ENCODE results near the gene TPSG1.

The TPSG1 gene

DNA sequence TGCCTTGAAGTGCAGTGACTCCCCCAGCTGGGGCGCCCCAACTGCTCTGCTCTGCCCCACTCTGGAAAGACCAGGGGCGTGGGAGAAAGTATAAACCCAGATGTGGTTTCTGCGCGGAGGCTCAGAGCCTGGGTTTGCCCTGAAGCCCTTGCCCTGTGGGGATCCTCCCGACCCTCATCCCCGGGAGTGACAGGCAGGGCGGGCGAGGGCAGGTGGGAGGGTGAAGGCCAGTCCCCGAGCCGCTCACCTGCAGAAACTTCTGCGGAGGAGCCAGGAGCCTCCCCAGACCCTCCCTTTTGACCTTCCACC is 34.6 kb upstream of the TPSG1 start:
- no peak for ATAC-seq
- TF ChIP-seq PPARA (CRISPR knock-in tag; IDR thresholded peaks at IDR 0.05; ENCODE audit: borderline replicate concordance) (no peak), TCF4 (CRISPR knock-in tag; IDR thresholded peaks at IDR 0.05; ENCODE audit: borderline replicate concordance) (no peak), TOX (CRISPR knock-in tag; IDR thresholded peaks at IDR 0.05; ENCODE audit: borderline replicate concordance) (no peak)

DNA sequence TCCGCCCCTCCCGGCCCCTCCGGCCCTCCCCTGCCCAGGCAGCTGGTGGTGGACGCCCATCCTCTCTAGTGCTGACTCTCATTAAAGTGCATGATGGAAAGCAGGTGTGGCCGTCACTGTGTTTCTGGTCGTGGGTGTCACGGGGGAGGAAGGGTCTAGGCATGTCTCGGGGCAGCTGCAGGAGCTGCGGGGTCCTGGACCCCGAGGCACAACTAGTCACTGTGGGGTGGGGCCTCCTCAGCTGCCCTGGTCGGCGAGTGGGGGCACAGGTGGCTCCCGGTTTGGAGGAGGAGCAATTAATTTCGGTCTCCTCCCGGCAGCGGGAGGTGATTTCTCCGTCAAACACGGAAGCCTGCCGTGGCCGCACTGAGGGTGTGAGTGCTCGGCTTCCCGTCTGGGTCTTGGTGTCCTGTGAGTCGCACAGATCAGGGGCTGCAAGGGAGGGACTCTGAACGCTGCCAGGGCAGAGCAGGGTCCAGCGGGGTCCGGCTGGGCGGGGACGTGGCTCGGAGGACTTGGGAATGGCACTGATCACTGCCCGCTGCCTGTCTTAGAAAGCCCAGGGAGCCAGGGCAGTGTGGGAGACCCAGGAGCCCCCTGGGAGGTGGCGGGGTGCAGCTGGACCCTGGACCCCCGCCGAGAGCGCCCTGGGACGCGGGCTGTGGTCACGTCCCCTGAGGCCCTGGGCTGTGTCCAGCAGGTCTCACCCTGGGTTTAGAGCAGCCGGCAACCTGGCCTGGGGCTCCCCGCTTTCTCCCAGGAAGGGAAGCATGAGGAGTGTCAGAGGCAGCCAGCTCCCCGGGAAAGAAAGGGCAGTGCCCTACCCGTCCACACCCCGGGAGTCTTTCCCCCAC is 34.1 kb upstream of the TPSG1 start:
- no peak for ATAC-seq
- TF ChIP-seq TCF4 (CRISPR knock-in tag; IDR thresholded peaks at IDR 0.05; ENCODE audit: borderline replicate concordance) (no peak), GLIS3 (CRISPR knock-in tag; IDR thresholded peaks at IDR 0.05) (no peak)
- TF ChIP-seq, protein P1, sequence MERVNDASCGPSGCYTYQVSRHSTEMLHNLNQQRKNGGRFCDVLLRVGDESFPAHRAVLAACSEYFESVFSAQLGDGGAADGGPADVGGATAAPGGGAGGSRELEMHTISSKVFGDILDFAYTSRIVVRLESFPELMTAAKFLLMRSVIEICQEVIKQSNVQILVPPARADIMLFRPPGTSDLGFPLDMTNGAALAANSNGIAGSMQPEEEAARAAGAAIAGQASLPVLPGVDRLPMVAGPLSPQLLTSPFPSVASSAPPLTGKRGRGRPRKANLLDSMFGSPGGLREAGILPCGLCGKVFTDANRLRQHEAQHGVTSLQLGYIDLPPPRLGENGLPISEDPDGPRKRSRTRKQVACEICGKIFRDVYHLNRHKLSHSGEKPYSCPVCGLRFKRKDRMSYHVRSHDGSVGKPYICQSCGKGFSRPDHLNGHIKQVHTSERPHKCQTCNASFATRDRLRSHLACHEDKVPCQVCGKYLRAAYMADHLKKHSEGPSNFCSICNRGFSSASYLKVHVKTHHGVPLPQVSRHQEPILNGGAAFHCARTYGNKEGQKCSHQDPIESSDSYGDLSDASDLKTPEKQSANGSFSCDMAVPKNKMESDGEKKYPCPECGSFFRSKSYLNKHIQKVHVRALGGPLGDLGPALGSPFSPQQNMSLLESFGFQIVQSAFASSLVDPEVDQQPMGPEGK (CRISPR knock-in tag; IDR thresholded peaks at IDR 0.05; ENCODE audit: borderline replicate concordance), result no peak
- TF ChIP-seq, protein P2, sequence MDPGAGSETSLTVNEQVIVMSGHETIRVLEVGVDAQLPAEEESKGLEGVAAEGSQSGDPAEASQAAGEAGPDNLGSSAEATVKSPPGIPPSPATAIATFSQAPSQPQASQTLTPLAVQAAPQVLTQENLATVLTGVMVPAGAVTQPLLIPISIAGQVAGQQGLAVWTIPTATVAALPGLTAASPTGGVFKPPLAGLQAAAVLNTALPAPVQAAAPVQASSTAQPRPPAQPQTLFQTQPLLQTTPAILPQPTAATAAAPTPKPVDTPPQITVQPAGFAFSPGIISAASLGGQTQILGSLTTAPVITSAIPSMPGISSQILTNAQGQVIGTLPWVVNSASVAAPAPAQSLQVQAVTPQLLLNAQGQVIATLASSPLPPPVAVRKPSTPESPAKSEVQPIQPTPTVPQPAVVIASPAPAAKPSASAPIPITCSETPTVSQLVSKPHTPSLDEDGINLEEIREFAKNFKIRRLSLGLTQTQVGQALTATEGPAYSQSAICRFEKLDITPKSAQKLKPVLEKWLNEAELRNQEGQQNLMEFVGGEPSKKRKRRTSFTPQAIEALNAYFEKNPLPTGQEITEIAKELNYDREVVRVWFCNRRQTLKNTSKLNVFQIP (CRISPR knock-in tag; IDR thresholded peaks at IDR 0.05; ENCODE audit: borderline replicate concordance, low read depth), result no peak

DNA sequence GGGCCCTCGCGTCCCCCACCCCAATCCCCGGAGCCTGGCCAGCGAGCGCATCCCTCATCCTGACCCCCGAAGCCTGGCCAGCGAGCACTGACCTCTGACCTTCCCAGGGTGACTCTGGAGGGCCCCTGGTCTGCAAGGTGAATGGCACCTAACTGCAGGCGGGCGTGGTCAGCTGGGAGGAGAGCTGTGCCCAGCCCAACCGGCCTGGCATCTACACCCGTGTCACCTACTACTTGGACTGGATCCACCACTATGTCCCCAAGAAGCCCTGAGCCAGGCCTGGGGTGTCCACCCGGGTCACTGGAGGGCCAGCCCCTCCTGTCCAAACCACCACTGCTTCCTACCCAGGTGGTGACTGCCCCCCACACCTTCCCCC is 33.1 kb upstream of the TPSG1 start:
- no peak for ATAC-seq
- TF ChIP-seq GLIS3 (CRISPR knock-in tag; IDR thresholded peaks at IDR 0.05) (no peak), ZNF565 (CRISPR knock-in tag; conservative IDR thresholded peaks at IDR 0.05; ENCODE audit: low read depth) (no peak), TOX (CRISPR knock-in tag; IDR thresholded peaks at IDR 0.05; ENCODE audit: borderline replicate concordance) (no peak), ZNF8 (CRISPR knock-in tag; IDR thresholded peaks at IDR 0.05) (no peak), ZFP3 (CRISPR knock-in tag; IDR thresholded peaks at IDR 0.05) (no peak), ZFP30 (CRISPR knock-in tag; IDR thresholded peaks at IDR 0.05) (no peak), PPARA (CRISPR knock-in tag; IDR thresholded peaks at IDR 0.05; ENCODE audit: borderline replicate concordance) (no peak), ZNF70 (CRISPR knock-in tag; IDR thresholded peaks at IDR 0.05) (no peak), OSR1 (CRISPR knock-in tag; IDR thresholded peaks at IDR 0.05) (no peak), RARB (CRISPR knock-in tag; IDR thresholded peaks at IDR 0.05) (no peak), CSDC2 (CRISPR knock-in tag; IDR thresholded peaks at IDR 0.05) (no peak), ZC3H10 (CRISPR knock-in tag; IDR thresholded peaks at IDR 0.05) (no peak), TCF4 (CRISPR knock-in tag; IDR thresholded peaks at IDR 0.05; ENCODE audit: borderline replicate concordance) (no peak), ARNTL (CRISPR knock-in tag; IDR thresholded peaks at IDR 0.05; ENCODE audit: borderline replicate concordance, low read depth) (no peak), SNAI2 (CRISPR knock-in tag; IDR thresholded peaks at IDR 0.05) (no peak)
- TF ChIP-seq, protein P3, sequence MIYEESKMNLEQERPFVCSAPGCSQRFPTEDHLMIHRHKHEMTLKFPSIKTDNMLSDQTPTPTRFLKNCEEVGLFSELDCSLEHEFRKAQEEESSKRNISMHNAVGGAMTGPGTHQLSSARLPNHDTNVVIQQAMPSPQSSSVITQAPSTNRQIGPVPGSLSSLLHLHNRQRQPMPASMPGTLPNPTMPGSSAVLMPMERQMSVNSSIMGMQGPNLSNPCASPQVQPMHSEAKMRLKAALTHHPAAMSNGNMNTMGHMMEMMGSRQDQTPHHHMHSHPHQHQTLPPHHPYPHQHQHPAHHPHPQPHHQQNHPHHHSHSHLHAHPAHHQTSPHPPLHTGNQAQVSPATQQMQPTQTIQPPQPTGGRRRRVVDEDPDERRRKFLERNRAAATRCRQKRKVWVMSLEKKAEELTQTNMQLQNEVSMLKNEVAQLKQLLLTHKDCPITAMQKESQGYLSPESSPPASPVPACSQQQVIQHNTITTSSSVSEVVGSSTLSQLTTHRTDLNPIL (CRISPR knock-in tag; IDR thresholded peaks at IDR 0.05; ENCODE audit: low read depth), result no peak
- TF ChIP-seq, protein P4, sequence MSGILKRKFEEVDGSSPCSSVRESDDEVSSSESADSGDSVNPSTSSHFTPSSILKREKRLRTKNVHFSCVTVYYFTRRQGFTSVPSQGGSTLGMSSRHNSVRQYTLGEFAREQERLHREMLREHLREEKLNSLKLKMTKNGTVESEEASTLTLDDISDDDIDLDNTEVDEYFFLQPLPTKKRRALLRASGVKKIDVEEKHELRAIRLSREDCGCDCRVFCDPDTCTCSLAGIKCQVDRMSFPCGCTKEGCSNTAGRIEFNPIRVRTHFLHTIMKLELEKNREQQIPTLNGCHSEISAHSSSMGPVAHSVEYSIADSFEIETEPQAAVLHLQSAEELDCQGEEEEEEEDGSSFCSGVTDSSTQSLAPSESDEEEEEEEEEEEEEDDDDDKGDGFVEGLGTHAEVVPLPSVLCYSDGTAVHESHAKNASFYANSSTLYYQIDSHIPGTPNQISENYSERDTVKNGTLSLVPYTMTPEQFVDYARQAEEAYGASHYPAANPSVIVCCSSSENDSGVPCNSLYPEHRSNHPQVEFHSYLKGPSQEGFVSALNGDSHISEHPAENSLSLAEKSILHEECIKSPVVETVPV (CRISPR knock-in tag; IDR thresholded peaks at IDR 0.05), result no peak
- TF ChIP-seq, protein P1 (CRISPR knock-in tag; IDR thresholded peaks at IDR 0.05; ENCODE audit: borderline replicate concordance), result no peak
- TF ChIP-seq, protein P5, sequence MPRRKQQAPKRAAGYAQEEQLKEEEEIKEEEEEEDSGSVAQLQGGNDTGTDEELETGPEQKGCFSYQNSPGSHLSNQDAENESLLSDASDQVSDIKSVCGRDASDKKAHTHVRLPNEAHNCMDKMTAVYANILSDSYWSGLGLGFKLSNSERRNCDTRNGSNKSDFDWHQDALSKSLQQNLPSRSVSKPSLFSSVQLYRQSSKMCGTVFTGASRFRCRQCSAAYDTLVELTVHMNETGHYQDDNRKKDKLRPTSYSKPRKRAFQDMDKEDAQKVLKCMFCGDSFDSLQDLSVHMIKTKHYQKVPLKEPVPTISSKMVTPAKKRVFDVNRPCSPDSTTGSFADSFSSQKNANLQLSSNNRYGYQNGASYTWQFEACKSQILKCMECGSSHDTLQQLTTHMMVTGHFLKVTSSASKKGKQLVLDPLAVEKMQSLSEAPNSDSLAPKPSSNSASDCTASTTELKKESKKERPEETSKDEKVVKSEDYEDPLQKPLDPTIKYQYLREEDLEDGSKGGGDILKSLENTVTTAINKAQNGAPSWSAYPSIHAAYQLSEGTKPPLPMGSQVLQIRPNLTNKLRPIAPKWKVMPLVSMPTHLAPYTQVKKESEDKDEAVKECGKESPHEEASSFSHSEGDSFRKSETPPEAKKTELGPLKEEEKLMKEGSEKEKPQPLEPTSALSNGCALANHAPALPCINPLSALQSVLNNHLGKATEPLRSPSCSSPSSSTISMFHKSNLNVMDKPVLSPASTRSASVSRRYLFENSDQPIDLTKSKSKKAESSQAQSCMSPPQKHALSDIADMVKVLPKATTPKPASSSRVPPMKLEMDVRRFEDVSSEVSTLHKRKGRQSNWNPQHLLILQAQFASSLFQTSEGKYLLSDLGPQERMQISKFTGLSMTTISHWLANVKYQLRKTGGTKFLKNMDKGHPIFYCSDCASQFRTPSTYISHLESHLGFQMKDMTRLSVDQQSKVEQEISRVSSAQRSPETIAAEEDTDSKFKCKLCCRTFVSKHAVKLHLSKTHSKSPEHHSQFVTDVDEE (CRISPR knock-in tag; IDR thresholded peaks at IDR 0.05), result no peak
- TF ChIP-seq, protein P2 (CRISPR knock-in tag; IDR thresholded peaks at IDR 0.05; ENCODE audit: borderline replicate concordance, low read depth), result no peak

Measured in SK-N-SH treated with all-trans-retinoic acid at 6 μM for 48 hours (cell line).